ENCODE data around the gene NTS.

Gene NTS

GRCh38 chr12:85874031-85874461 lies at the start of gene NTS:
Gene NTS (plus strand): TSS chr12:85874295. CDS start chr12:85874404, 109 bp downstream.
- Histone ChIP-seq H3K27me3 (ENCODE audit: insufficient read depth, low read length, poor library complexity, severe bottlenecking) (no peaks in the 10 kb centered on the region), H3K4me3 (ENCODE audit: low read length, poor library complexity, severe bottlenecking) (peak within 1 kb of the TSS; percentile 5), H3K9ac (ENCODE audit: low read depth, low read length, poor library complexity, severe bottlenecking) (no peak within 1 kb of the TSS), H4K20me1 (ENCODE audit: insufficient read depth, low read length, poor library complexity, severe bottlenecking) (no peaks in the 10 kb centered on the region), H3K9me3 (ENCODE audit: insufficient read depth, low read depth, low read length) (no peaks in the 10 kb centered on the region), H3K9me2 (replicated peaks; ENCODE audit: low read depth, low read length) (no peaks in the 10 kb centered on the region), H3K4me1 (ENCODE audit: insufficient read depth, low read length, poor library complexity, severe bottlenecking) (no peaks in the 10 kb centered on the region), H3K36me3 (ENCODE audit: insufficient read depth, low read length) (no peaks in the 10 kb centered on the region), H3K4me2 (ENCODE audit: low read depth, low read length, poor library complexity, severe bottlenecking) (peak within 1 kb of the TSS; percentile 28), H3K79me2 (ENCODE audit: insufficient read depth, low read length) (no peaks in the 10 kb centered on the region), H3F3A (ENCODE audit: low read depth) (no peaks in the 10 kb centered on the region), H2AFZ (ENCODE audit: low read length) (peak within 1 kb of the TSS; percentile 68)
- TF ChIP-seq EZH2phosphoT487 (IDR thresholded peaks at IDR 0.05; ENCODE audit: borderline replicate concordance) = no peak
- peak; percentile 26; the same call in 1 of the 2 replicates for TF ChIP-seq CTCF (conservative IDR thresholded peaks at IDR 0.05; ENCODE audit: low read length)

- H3K4me2 ChIP-seq (ENCODE audit: low read depth, low read length, poor library complexity, severe bottlenecking) = no peak overlapping the region
- H3F3A ChIP-seq (ENCODE audit: low read depth) = no peaks in the 10 kb centered on the region
- TF ChIP-seq EZH2phosphoT487 (IDR thresholded peaks at IDR 0.05; ENCODE audit: borderline replicate concordance) (no peak), CTCF (conservative IDR thresholded peaks at IDR 0.05; ENCODE audit: low read length) (no peak)
- no peak overlapping the region for H3K9ac ChIP-seq (ENCODE audit: low read depth, low read length, poor library complexity, severe bottlenecking)
- H3K4me3 ChIP-seq (ENCODE audit: low read length, poor library complexity, severe bottlenecking) = no peak overlapping the region
- no peak overlapping the region for H2AFZ ChIP-seq (ENCODE audit: low read length)
- no peaks in the 10 kb centered on the region for H3K36me3 ChIP-seq (ENCODE audit: insufficient read depth, low read length)
- no peaks in the 10 kb centered on the region for H3K79me2 ChIP-seq (ENCODE audit: insufficient read depth, low read length)
- no peaks in the 10 kb centered on the region for H3K9me2 ChIP-seq (replicated peaks; ENCODE audit: low read depth, low read length)
- H3K4me1 ChIP-seq (ENCODE audit: insufficient read depth, low read length, poor library complexity, severe bottlenecking) = no peaks in the 10 kb centered on the region
- no peaks in the 10 kb centered on the region for H3K27me3 ChIP-seq (ENCODE audit: insufficient read depth, low read length, poor library complexity, severe bottlenecking)
- no peaks in the 10 kb centered on the region for H4K20me1 ChIP-seq (ENCODE audit: insufficient read depth, low read length, poor library complexity, severe bottlenecking)
- no peaks in the 10 kb centered on the region for H3K9me3 ChIP-seq (ENCODE audit: insufficient read depth, low read depth, low read length)
Measured at GRCh38 chr12:85825746-85826145, 48.3 kb upstream of the NTS start.

DNA sequence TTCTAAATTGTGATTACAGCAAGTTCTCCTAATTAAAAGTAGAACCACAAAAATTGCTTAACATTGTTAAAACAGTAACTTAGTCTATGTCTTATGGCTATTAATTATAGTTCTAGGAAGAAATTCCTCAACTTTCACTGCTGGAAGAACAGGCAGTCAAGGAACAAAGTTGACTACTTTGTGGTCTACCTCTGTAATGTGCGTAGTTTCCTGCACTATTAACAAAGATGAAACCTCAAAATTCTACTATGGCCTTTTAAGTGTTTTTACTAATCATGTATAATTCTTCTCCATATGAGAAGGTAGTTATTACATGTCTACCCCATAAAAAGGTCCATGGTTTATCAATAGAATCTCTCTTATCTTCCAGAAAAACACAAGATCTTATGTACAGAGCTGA lies 45.5 kb upstream of the NTS start:
- no peaks in the 10 kb centered on the region for H3K27me3 ChIP-seq (ENCODE audit: insufficient read depth, low read length, poor library complexity, severe bottlenecking)
- no peak overlapping the region for H3K4me2 ChIP-seq (ENCODE audit: low read depth, low read length, poor library complexity, severe bottlenecking)
- no peaks in the 10 kb centered on the region for H3K4me1 ChIP-seq (ENCODE audit: insufficient read depth, low read length, poor library complexity, severe bottlenecking)
- no peaks in the 10 kb centered on the region for H4K20me1 ChIP-seq (ENCODE audit: insufficient read depth, low read length, poor library complexity, severe bottlenecking)
- H3K36me3 ChIP-seq (ENCODE audit: insufficient read depth, low read length) = no peaks in the 10 kb centered on the region
- no peaks in the 10 kb centered on the region for H3K9me3 ChIP-seq (ENCODE audit: insufficient read depth, low read depth, low read length)
- no peak overlapping the region for H3K4me3 ChIP-seq (ENCODE audit: low read length, poor library complexity, severe bottlenecking)
- TF ChIP-seq EZH2phosphoT487 (IDR thresholded peaks at IDR 0.05; ENCODE audit: borderline replicate concordance) = no peak
- TF ChIP-seq CTCF (conservative IDR thresholded peaks at IDR 0.05; ENCODE audit: low read length) = no peak
- H2AFZ ChIP-seq (ENCODE audit: low read length) = no peak overlapping the region
- H3K9me2 ChIP-seq (replicated peaks; ENCODE audit: low read depth, low read length) = no peaks in the 10 kb centered on the region
- H3K79me2 ChIP-seq (ENCODE audit: insufficient read depth, low read length) = no peaks in the 10 kb centered on the region
- H3F3A ChIP-seq (ENCODE audit: low read depth) = no peaks in the 10 kb centered on the region
- H3K9ac ChIP-seq (ENCODE audit: low read depth, low read length, poor library complexity, severe bottlenecking) = no peak overlapping the region
